Right hindlimb (tissue), 1 donor: ENCODE data around the gene SETD6.
"Not testable (repeated sequence)": the region's sequence is repeated elsewhere in the genome, so short reads cannot be mapped to it uniquely, and the experiment has no call there.

Experiments used
- DNase-seq: peaks from one replicate; pipeline ENCODE4 v3.0.0-alpha.2; 2018

SETD6 gene

GRCh38 chr16:58515125-58515870, at the start of gene SETD6:
SETD6 (plus strand) TSS chr16:58515517; CDS start chr16:58515538, 21 bp downstream.
- peak; percentile 93 for DNase-seq

GRCh38 chr16:58465817-58466216, 49.5 kb upstream of the SETD6 start:
- DNase-seq, result no peak

GRCh38 chr16:58466396-58466795, 48.9 kb upstream of the SETD6 start:
- DNase-seq, result no peak

- no peak for DNase-seq
Observed at GRCh38 chr16:58467905-58468304, 47.4 kb upstream of the SETD6 start.

- no peak for DNase-seq
Observed at GRCh38 chr16:58471209-58471975, 43.9 kb upstream of the SETD6 start.

GRCh38 chr16:58472266-58472665, 43.1 kb upstream of the SETD6 start:
- no peak for DNase-seq

- no peak for DNase-seq
Observed at GRCh38 chr16:58472827-58473226, 42.5 kb upstream of the SETD6 start.

- no peak for DNase-seq
Observed at GRCh38 chr16:58474296-58474695, 41.0 kb upstream of the SETD6 start.

- no peak for DNase-seq
Observed at GRCh38 chr16:58475091-58475619, 40.2 kb upstream of the SETD6 start.

GRCh38 chr16:58476791-58477190, 38.5 kb upstream of the SETD6 start:
- DNase-seq, result no peak

- DNase-seq, result no peak
Observed at GRCh38 chr16:58478427-58478826, 36.9 kb upstream of the SETD6 start.

GRCh38 chr16:58481226-58481869, 34.0 kb upstream of the SETD6 start:
- DNase-seq, result no peak

GRCh38 chr16:58481931-58482330, 33.4 kb upstream of the SETD6 start:
- no peak for DNase-seq

- peak; percentile 26 for DNase-seq
Observed at GRCh38 chr16:58485184-58485887, 30.0 kb upstream of the SETD6 start.

- peak; percentile 87 for DNase-seq
Observed at GRCh38 chr16:58487566-58488351, 27.6 kb upstream of the SETD6 start.

- no peak for DNase-seq
Observed at GRCh38 chr16:58488531-58488930, 26.8 kb upstream of the SETD6 start.

GRCh38 chr16:58490065-58490464, 25.3 kb upstream of the SETD6 start:
- DNase-seq, result peak; percentile 19

- DNase-seq, result not testable (repeated sequence)
Observed at GRCh38 chr16:58490539-58490938, 24.8 kb upstream of the SETD6 start.

GRCh38 chr16:58492066-58492465, 23.3 kb upstream of the SETD6 start:
- DNase-seq, result peak; percentile 22

GRCh38 chr16:58492735-58493134, 22.6 kb upstream of the SETD6 start:
- DNase-seq, result peak; percentile 20

GRCh38 chr16:58493756-58494431, 21.4 kb upstream of the SETD6 start:
- peak; percentile 22 for DNase-seq
